T-helper 1 cell (primary cell): ENCODE measurements around the gene JAKMIP3.

Experiments
- DNase-seq, 5 donors: peaks; one replicate each; pipeline ENCODE4 v3.0.0-alpha.2; 2012 to 2020

The JAKMIP3 gene

GRCh38 chr10:132044803-132045202, 20.9 kb upstream of the JAKMIP3 start:
- DNase-seq = no peak

GRCh38 chr10:132045324-132045723, 20.4 kb upstream of the JAKMIP3 start:
- no peak for DNase-seq

GRCh38 chr10:132047575-132048293, 18.0 kb upstream of the JAKMIP3 start:
- DNase-seq = no peak

GRCh38 chr10:132048294-132048667, 17.5 kb upstream of the JAKMIP3 start:
- no peak for DNase-seq

DNA sequence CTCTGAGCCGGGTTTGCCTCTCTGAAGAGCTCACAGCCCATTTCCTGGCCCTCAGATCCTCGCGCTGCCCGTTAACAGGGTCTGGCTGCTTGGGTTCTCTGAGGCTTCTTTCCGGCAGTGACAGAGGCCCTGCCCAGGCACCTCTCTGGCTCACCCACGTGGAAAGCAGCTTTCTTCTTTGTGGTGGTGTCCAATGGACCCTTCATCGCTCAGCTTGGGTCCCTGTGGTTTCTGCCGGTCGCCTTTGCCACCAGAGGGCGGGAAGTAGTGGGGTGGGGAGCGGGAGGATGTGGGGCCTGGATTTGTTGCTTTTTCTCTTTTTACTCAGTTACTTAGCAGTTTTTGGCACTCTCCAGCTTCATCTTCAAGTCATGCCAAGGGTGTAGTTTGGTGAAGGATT, 15.6 kb upstream of the JAKMIP3 start:
- no peak for DNase-seq

DNA sequence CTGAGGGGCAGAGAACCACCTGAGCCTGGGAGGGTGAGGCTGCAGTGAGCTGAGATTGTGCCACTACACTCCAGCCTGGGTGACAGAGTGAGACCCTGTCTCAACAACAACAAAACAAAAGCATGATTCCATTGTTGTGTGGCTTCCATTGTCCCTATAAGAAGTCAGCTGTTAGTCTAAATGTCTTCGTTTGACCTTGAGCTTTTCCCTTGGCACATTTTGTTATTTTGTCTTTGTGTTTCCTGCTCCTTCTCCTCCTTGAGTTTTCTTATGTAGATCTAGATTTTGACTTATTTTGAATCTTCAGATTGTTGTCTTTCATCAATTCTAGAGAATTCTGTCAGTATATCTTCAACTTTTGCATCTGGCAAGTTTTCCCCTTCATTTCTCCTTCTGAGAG, 13.6 kb upstream of the JAKMIP3 start:
- no peak for DNase-seq

DNA sequence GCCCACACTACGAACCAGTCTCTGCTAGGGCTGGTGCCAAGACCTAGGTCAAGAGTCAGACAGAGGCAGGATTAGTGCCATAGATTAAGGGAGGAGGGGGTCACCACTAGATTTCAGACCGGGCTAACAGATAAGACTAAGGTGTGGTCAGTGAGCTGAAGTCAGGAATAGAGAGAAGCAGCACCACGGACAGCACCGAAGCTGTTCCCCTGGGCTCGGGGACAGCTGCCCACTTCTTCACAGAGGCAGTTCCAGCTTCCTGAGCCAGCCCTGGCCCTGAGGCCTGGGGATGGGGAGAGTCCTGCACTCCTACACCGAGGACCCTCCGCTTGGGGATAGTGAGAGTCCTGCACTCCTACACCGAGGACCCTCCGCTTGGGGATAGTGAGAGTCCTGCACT, 11.2 kb upstream of the JAKMIP3 start:
- DNase-seq = no peak

DNA sequence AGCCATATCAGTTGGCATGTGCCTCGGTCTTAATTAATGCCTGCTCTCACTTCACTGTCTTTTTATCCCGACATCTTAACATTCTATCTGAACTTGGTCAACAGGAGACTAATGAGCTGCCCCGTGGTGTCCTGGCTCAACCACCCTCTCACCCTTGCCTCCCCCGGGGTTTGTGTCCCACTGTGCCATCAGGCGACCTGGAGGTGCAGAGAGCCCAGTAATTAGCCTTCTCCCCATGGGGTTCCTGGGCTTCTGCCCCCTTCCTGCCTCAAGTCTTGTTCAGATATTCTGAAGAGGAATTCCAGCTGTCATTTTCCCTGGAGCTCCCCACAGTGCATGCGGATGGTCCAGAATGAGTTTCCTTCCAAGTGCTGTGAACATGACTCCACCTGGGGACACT, 10.1 kb upstream of the JAKMIP3 start:
- DNase-seq = no peak

DNA sequence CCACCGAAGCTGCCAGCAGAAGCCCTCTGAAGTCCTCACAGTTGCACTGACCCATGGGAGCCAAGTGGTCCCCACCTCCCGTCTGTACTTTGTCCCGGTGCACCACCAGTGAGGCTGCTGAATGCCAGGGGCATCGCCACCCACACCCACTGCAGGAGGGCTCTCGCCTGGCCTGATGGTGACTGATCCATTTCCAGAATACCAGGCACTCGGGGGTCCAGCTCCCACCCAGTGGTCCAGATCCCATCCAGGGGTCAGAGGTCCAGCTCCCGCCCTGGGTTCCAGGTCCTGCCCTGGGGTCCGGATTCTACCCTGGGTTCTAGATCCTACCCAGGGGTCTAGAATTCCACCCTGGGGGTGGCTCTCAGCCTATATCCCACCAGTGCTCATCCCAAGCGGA, 9.1 kb upstream of the JAKMIP3 start:
- DNase-seq = no peak

DNA sequence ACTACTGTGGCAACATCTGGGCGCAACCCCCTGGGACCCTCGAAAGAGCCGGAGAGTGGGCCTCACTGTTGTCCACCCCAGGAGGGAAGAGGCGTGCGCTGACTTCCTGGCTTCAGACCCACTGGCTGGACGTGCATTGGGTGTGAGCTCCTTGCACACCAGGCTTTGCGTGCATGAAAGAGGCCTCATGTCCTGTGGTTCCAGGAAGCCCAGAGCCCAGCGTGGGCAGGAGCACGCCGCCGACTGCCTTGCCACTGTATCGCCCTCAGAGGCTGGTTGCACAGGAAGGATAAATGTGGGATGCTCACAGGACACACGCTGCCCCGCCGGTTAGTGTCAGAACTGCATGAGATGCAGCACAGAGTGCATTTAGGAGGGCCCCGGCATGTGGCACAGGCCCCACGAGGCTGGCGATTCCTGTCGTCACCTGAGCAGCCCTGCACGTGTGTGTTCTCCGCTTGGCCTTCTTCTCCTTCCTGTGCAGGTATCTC, 8.5 kb upstream of the JAKMIP3 start:
- no peak for DNase-seq

GRCh38 chr10:132058111-132058745, 7.5 kb upstream of the JAKMIP3 start:
- DNase-seq = peak in 1 of 5 donors; percentile 25

DNA sequence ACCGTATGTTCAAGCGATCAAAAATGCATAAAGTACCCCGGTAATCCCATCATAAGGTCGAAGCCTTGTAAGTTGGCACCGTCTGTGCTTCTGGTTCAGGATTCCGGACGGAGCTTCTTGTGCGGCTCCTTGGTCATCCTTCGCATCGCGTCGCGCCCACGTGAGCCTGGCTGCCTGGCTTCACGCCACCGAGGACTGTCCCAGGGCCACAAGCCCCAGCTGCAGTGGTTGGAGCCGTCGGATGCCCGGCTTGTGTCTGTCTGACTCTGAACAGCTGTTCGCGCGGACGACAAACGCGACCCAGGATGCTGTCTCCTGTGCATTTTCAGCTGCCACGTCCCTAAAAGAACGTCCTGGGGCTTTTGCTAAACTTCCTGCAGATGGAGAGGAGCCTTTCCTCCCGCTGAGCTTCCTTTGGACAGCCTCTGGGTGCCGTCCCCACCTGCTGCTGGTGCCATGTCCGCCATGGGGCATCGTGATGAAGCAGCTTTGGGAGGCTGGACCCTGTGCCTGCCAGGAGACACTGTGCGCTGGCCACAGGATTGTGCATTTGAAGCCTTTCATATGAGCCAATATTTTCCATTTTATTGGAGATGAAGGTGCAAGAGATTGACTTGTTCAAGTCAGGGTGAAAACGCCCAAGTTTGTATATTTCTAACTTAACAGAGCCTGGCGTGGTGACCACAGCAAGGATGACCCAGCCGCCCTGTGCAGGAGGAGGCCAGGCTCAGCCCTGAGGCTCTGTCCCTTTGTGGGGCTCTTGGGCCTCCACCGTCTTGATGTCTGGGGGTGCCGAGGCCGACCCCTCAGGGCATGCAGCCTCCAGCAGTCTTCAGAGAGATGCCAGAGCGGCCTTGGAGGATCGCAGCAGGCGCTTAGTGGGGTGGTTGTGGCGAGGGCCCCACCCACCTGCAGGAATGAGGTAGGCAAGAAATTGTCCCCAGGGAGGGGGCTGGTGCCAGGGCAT, 6.7 kb upstream of the JAKMIP3 start:
- DNase-seq = no peak

DNA sequence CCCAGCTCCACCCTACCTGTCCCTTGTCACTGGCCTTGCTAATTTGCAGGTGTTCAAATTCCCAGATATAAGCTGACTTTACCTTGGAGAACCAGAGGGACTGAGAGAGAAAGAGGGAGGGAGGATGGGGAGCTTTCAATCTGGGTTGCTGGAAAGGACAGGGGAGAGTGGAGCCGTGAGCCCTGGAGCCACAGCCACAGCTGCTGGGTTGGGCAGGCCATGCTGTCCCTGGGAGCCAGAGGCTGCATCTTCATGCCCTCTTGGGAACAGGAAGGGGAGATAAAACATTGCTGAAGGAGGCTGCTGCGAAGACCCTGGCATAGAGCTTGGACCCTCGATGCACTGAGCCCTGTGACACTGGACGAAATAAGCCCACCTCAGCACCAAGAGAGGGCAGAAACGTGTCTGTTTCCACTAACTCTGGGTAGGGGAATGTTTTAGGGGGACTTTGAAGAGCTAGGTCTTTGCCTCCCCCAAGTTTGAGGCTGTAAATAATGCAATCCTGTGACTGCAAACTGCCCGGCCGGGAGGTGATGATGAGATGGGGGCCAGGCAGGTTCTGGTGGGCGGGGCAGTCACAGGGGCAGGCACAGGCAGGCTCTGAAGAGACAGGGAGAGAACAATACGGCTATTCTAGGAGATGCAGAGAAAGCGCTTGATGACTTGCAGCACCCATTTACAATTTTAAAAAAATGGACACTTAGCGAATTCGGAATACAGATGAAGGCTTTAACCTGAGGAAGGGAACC, 5.8 kb upstream of the JAKMIP3 start:
- DNase-seq = no peak

GRCh38 chr10:132061030-132061429, 4.7 kb upstream of the JAKMIP3 start:
- DNase-seq = no peak

- DNase-seq = no peak
Observed at GRCh38 chr10:132061465-132061864, 4.3 kb upstream of the JAKMIP3 start.

GRCh38 chr10:132062116-132062515, 3.6 kb upstream of the JAKMIP3 start:
- DNase-seq = no peak

GRCh38 chr10:132062641-132063390, 2.9 kb upstream of the JAKMIP3 start:
- DNase-seq = no peak

DNA sequence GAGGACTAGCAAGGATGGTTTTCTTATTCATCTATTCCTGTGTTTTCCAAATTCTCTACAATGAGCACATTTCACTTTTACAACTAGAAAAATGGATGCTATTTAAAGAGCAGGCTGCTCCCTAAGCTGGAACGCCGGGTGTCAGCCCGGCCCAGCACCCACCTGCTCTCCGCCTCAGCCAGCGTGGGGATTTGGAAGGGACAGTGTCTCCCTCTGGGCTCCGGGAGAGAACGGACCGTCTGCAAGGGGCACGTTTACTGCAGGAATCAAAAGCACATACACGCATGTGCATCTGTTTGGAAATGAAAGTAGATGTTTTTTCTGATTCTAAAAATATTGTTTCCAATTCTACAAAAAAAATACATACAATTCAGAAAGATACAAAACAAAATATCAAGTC, 2.3 kb upstream of the JAKMIP3 start:
- no peak for DNase-seq

DNA sequence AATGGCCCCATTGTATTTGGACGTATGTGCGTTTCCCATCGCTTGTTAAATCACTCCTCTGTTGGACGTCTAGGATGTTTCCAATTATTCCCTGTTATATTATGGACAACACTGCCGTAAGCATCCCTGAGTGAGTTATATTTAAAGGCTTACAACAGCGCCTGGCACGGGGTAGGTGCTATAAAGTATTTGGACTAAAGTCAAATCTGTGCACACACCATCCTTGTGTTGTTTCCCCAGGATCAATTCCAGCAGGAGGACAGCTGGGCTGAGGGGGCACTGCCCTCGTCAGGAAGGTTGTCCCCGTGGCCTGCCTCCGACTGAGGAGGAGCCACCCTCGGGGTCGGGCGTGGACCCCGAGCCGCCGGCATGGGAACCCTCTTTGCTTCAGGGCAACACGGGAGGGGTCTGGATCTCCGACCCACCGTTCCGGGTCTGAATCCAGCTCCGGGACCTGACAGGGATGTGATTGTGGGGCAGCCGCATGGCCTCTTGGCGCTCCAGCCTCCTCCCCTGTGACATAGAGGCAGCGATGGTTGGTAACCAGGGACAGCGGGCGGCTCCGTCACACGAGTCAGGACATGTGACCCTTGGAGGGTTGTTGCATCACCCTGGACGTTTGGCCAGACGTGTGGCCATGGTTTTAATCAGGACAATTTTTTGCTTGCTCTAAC, 1.5 kb upstream of the JAKMIP3 start:
- no peak for DNase-seq

GRCh38 chr10:132064771-132065437, 842 bp upstream of the JAKMIP3 start:
- no peak for DNase-seq

DNA sequence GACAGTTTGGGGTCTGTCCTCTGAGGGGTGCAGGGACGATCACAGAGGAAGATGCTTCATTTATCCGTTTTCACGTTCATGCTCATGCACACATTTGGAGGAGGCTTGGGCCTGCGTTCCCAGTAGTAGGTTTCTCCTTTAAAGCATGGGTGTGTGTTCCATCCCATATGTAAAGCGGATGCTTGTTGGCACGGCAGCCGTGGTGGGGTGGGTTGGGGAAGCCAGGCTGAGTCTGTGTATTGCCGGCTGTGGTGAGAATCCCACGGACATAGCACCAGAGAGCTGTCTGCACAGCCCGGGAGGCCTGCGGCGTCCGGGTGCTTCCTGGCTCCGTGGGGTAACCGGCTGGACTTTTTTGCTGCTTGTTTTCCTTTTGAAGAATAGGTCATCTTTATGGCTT, 440 bp downstream of the JAKMIP3 start:
- DNase-seq = no peak
